HEK293 (cell line): ENCODE measurements around the gene XAF1.
A peak's percentile ranks its signal among the peaks of the same experiment; 100 is the strongest.

Experiments used
- CTCF ChIA-PET: fragments of 350-600 bp; formaldehyde crosslinking; extraction: SDS; loops from one replicate; lab custom pipeline; 2021; ENCODE audit warnings: antibody characterized with exemption; lab: Yijun Ruan, JAX
- POLR2A ChIA-PET: fragments of 300-600 bp; formaldehyde crosslinking; extraction: SDS; loops from one replicate; lab custom pipeline; 2020; ENCODE audit warnings: antibody characterized with exemption, inconsistent platforms; lab: Yijun Ruan, JAX
- H3K27ac ChIP-seq: fragments of 200-500 bp; sonication (Bioruptor generic); 2 replicates; pipeline ENCODE4 v1.5.1; 2014; ENCODE audit warnings: low read depth, low read length, control low read depth, inconsistent platforms; ENCODE audit errors: extremely low read depth
- H3K36me3 ChIP-seq, 2 experiments: fragments of 200-500 bp in 1 of 2; sonication (Bioruptor generic) in 1 of 2; 1 replicate in 1 of 2; 2 replicates in 1 of 2; pipeline ENCODE4 v1.5.1; 2014 to 2017; ENCODE audit warnings: inconsistent platforms in 2 of 2, low read length in 2 of 2; ENCODE audit not compliant: control insufficient read depth in 2 of 2, insufficient read depth in 1 of 2
- H3K4me1 ChIP-seq: fragments of 200-500 bp; sonication (Bioruptor generic); 2 replicates; pipeline ENCODE4 v1.5.1; 2014; ENCODE audit warnings: mild to moderate bottlenecking, low read length, inconsistent platforms; ENCODE audit not compliant: control insufficient read depth, insufficient read depth
- H3K4me3 ChIP-seq: 2 replicates; pipeline ENCODE4 v1.5.1; 2011; ENCODE audit warnings: low read depth, mild to moderate bottlenecking, control low read depth, low read length, moderate library complexity
- H3K9me3 ChIP-seq: fragments of 200-500 bp; sonication (Bioruptor generic); 2 replicates; pipeline ENCODE4 v1.5.1; 2014; ENCODE audit warnings: low read depth, low read length, inconsistent platforms; ENCODE audit not compliant: control insufficient read depth, insufficient read depth
- FEZF1 ChIP-seq: fragments of 450-650 bp; formaldehyde crosslinking; IDR thresholded peaks from 2 replicates; pipeline ENCODE4 v1.5.1; 2016; ENCODE audit warnings: missing biosample characterization, missing genetic modification characterization
- GLIS1 ChIP-seq: fragments of 450-650 bp; formaldehyde crosslinking; IDR thresholded peaks from 2 replicates; pipeline ENCODE4 v1.5.1; 2016; ENCODE audit warnings: missing biosample characterization, missing genetic modification characterization
- KLF10 ChIP-seq: fragments of 450-650 bp; IDR thresholded peaks from 2 replicates; pipeline ENCODE4 v1.5.1; 2018; ENCODE audit warnings: missing biosample characterization, mild to moderate bottlenecking, missing genetic modification characterization
- KLF16 ChIP-seq: fragments of 450-650 bp; formaldehyde crosslinking; IDR thresholded peaks from 2 replicates; pipeline ENCODE4 v1.5.1; 2017; ENCODE audit warnings: missing biosample characterization, missing genetic modification characterization
- KLF17 ChIP-seq: fragments of 450-650 bp; formaldehyde crosslinking; IDR thresholded peaks from 2 replicates; pipeline ENCODE4 v1.5.1; 2016; ENCODE audit warnings: missing biosample characterization, missing genetic modification characterization
- OSR2 ChIP-seq: fragments of 450-650 bp; formaldehyde crosslinking; IDR thresholded peaks from 2 replicates; pipeline ENCODE4 v1.5.1; 2016; ENCODE audit warnings: missing biosample characterization, missing genetic modification characterization
- PRDM10 ChIP-seq: fragments of 450-650 bp; formaldehyde crosslinking; IDR thresholded peaks from 2 replicates; pipeline ENCODE4 v1.5.1; 2016; ENCODE audit warnings: missing biosample characterization, missing genetic modification characterization
- YY1 ChIP-seq: fragments of 450-650 bp; formaldehyde crosslinking; IDR thresholded peaks from 2 replicates; pipeline ENCODE4 v1.5.1; 2018; ENCODE audit warnings: missing biosample characterization, missing genetic modification characterization
- ZBTB7A ChIP-seq: fragments of 450-650 bp; formaldehyde crosslinking; IDR thresholded peaks from 2 replicates; pipeline ENCODE4 v1.5.1; 2016; ENCODE audit warnings: low read depth, missing biosample characterization, missing genetic modification characterization
- ZFP37 ChIP-seq: fragments of 450-650 bp; formaldehyde crosslinking; IDR thresholded peaks from 2 replicates; pipeline ENCODE4 v1.5.1; 2016; ENCODE audit warnings: missing biosample characterization, missing genetic modification characterization
- ZNF114 ChIP-seq: fragments of 450-650 bp; formaldehyde crosslinking; IDR thresholded peaks from 2 replicates; pipeline ENCODE4 v1.5.0; 2017; ENCODE audit warnings: missing biosample characterization, missing genetic modification characterization
- ZNF132 ChIP-seq: fragments of 450-650 bp; formaldehyde crosslinking; IDR thresholded peaks from 2 replicates; pipeline ENCODE4 v1.5.1; 2017; ENCODE audit warnings: missing biosample characterization, missing genetic modification characterization, borderline replicate concordance
- ZNF248 ChIP-seq: fragments of 450-650 bp; formaldehyde crosslinking; IDR thresholded peaks from 2 replicates; pipeline ENCODE4 v1.5.1; 2017; ENCODE audit warnings: missing biosample characterization, missing genetic modification characterization
- ZNF266 ChIP-seq: fragments of 450-650 bp; formaldehyde crosslinking; IDR thresholded peaks from 2 replicates; pipeline ENCODE4 v1.5.1; 2016; ENCODE audit warnings: missing biosample characterization, missing genetic modification characterization, low read depth
- ZNF302 ChIP-seq: fragments of 450-650 bp; formaldehyde crosslinking; IDR thresholded peaks from 2 replicates; pipeline ENCODE4 v1.5.1; 2016; ENCODE audit warnings: missing biosample characterization, missing genetic modification characterization, low read depth
- ZNF473 ChIP-seq: fragments of 450-650 bp; formaldehyde crosslinking; IDR thresholded peaks from 2 replicates; pipeline ENCODE4 v1.5.1; 2017; ENCODE audit warnings: missing biosample characterization, missing genetic modification characterization
- ZNF510 ChIP-seq: fragments of 450-650 bp; formaldehyde crosslinking; IDR thresholded peaks from 2 replicates; pipeline ENCODE4 v1.5.1; 2018; ENCODE audit warnings: mild to moderate bottlenecking, missing genetic modification characterization, missing biosample characterization; ENCODE audit not compliant: insufficient replicate concordance
- ZNF514 ChIP-seq: fragments of 450-650 bp; formaldehyde crosslinking; IDR thresholded peaks from 2 replicates; pipeline ENCODE4 v1.5.1; 2016; ENCODE audit warnings: missing biosample characterization, missing genetic modification characterization
- ZNF626 ChIP-seq: fragments of 450-650 bp; sonication (Bioruptor Pico); formaldehyde crosslinking; IDR thresholded peaks from 2 replicates; pipeline ENCODE4 v1.5.1; 2018; ENCODE audit warnings: missing biosample characterization, missing genetic modification characterization, inconsistent platforms
- ZNF76 ChIP-seq: fragments of 450-650 bp; formaldehyde crosslinking; IDR thresholded peaks from 2 replicates; pipeline ENCODE4; 2016; ENCODE audit warnings: low read depth, missing biosample characterization, missing genetic modification characterization, borderline replicate concordance
- ZNF776 ChIP-seq: fragments of 450-650 bp; formaldehyde crosslinking; IDR thresholded peaks from 2 replicates; pipeline ENCODE4 v1.5.0; 2017; ENCODE audit warnings: missing biosample characterization, missing genetic modification characterization, borderline replicate concordance
- ZNF791 ChIP-seq: fragments of 450-650 bp; formaldehyde crosslinking; IDR thresholded peaks from 2 replicates; pipeline ENCODE4 v1.5.1; 2016; ENCODE audit warnings: missing biosample characterization, missing genetic modification characterization
- ZNF837 ChIP-seq: fragments of 450-650 bp; formaldehyde crosslinking; IDR thresholded peaks from 2 replicates; pipeline ENCODE4 v1.5.1; 2016; ENCODE audit warnings: missing biosample characterization, missing genetic modification characterization
- ZSCAN16 ChIP-seq: fragments of 450-650 bp; formaldehyde crosslinking; IDR thresholded peaks from 2 replicates; pipeline ENCODE4 v1.5.1; 2016; ENCODE audit warnings: missing biosample characterization, missing genetic modification characterization
- TF ChIP-seq, protein P1 (sequence below): fragments of 450-650 bp; IDR thresholded peaks from 2 replicates; pipeline ENCODE4 v1.5.1; 2018; ENCODE audit warnings: missing biosample characterization, missing genetic modification characterization
- TF ChIP-seq, protein P2 (sequence below): fragments of 450-650 bp; formaldehyde crosslinking; IDR thresholded peaks from 2 replicates; pipeline ENCODE4 v1.5.1; 2016; ENCODE audit warnings: missing biosample characterization, missing genetic modification characterization
- TF ChIP-seq, protein P3 (sequence below): sonication (generic); formaldehyde crosslinking; IDR thresholded peaks from 2 replicates; pipeline ENCODE4 v1.8.1; 2022; ENCODE audit warnings: mild to moderate bottlenecking, moderate library complexity, missing genetic modification reagents

The XAF1 gene

DNA sequence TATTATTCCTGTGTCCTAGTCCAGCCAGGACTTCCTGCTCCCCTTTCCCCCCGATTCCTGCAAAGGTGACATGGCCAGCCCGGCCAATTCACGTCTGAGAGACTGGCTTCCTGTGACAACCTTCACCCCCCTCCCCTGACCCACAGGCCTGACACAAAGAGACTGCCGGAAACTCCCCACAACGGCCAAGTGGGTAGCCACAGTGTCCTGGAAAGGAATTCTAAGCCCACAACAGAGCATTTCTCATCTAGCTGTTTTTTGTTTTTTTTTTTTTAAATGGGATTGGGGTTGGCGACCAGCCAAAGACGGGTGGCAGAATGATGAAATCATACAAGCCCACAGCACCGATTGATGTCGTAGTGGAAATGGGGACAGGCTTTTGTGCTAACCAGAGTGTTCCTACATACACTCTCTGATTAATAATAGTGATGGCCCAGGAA, 2.8 kb upstream of the XAF1 start (continued):
- TF ChIP-seq PRDM10 (tag by site-specific recombination): peak; percentile 23; the same call in 1 of the 2 replicates

DNA sequence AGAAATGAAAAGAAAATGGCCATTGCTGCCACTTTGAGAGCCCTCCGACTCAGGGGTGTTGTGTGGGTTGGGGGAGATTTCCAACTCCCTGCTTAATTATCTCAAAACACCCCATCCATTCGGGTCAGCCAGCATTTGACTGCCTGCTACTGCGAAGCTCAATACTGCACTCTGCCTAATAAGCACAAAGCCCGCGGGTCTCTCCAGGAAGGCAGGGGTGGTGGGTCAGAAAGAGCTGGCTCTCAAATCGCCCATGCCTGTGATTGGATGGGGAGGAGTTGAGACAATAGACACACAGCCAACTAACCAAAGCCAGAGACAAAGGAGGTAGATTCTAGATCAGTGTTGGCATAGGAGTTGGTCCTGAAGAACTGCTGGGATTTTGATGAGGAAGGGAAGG, 2.3 kb upstream of the XAF1 start:
- Histone ChIP-seq H3K9me3 (no peaks in the 10 kb centered on the region), H3K4me1 (no peaks in the 10 kb centered on the region; the same call in 1 of the 2 replicates)
- POLR2A ChIA-PET: no interaction called here
- TF ChIP-seq ZNF266 (no peak), GLIS1 (tag by site-specific recombination) (no peak), ZNF791 (no peak), ZNF473 (no peak), ZNF837 (tag by site-specific recombination) (no peak), ZNF132 (no peak), ZNF76 (no peak), KLF17 (tag by site-specific recombination) (no peak), OSR2 (tag by site-specific recombination) (no peak)
- TF ChIP-seq, protein P1, sequence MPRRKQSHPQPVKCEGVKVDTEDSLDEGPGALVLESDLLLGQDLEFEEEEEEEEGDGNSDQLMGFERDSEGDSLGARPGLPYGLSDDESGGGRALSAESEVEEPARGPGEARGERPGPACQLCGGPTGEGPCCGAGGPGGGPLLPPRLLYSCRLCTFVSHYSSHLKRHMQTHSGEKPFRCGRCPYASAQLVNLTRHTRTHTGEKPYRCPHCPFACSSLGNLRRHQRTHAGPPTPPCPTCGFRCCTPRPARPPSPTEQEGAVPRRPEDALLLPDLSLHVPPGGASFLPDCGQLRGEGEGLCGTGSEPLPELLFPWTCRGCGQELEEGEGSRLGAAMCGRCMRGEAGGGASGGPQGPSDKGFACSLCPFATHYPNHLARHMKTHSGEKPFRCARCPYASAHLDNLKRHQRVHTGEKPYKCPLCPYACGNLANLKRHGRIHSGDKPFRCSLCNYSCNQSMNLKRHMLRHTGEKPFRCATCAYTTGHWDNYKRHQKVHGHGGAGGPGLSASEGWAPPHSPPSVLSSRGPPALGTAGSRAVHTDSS (tag by site-specific recombination): no peak
- TF ChIP-seq, protein P2, sequence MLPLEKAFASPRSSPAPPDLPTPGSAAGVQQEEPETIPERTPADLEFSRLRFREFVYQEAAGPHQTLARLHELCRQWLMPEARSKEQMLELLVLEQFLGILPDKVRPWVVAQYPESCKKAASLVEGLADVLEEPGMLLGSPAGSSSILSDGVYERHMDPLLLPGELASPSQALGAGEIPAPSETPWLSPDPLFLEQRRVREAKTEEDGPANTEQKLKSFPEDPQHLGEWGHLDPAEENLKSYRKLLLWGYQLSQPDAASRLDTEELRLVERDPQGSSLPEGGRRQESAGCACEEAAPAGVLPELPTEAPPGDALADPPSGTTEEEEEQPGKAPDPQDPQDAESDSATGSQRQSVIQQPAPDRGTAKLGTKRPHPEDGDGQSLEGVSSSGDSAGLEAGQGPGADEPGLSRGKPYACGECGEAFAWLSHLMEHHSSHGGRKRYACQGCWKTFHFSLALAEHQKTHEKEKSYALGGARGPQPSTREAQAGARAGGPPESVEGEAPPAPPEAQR (tag by site-specific recombination): no peak
- TF ChIP-seq, all 188 proteins: peak for 0
- Histone ChIP-seq H3K27ac (no peak overlapping the region), H3K4me3 (no peak overlapping the region), H3K36me3 (no peaks in the 10 kb centered on the region)
- CTCF ChIA-PET: no interaction called here

- Histone ChIP-seq H3K36me3 (no peaks in the 10 kb centered on the region), H3K4me1 (no peaks in the 10 kb centered on the region; the same call in 1 of the 2 replicates), H3K4me3 (no peak overlapping the region), H3K9me3 (no peaks in the 10 kb centered on the region), H3K27ac (no peak overlapping the region)
- no peak for TF ChIP-seq ZNF514 (tag by site-specific recombination)
- TF ChIP-seq FEZF1 (tag by site-specific recombination): no peak
- TF ChIP-seq ZNF626 (tag by site-specific recombination): no peak
- no peak for TF ChIP-seq KLF10 (tag by site-specific recombination)
- no peak for TF ChIP-seq ZBTB7A (tag by site-specific recombination)
- TF ChIP-seq ZNF114 (tag by site-specific recombination): no peak
- TF ChIP-seq, protein P3, sequence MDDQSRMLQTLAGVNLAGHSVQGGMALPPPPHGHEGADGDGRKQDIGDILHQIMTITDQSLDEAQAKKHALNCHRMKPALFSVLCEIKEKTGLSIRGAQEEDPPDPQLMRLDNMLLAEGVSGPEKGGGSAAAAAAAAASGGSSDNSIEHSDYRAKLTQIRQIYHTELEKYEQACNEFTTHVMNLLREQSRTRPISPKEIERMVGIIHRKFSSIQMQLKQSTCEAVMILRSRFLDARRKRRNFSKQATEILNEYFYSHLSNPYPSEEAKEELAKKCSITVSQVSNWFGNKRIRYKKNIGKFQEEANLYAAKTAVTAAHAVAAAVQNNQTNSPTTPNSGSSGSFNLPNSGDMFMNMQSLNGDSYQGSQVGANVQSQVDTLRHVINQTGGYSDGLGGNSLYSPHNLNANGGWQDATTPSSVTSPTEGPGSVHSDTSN: no peak
- no peak for TF ChIP-seq ZNF302 (tag by site-specific recombination)
- no peak for TF ChIP-seq ZNF776 (tag by site-specific recombination)
- TF ChIP-seq ZNF248 (tag by site-specific recombination): no peak
- TF ChIP-seq KLF16 (tag by site-specific recombination): no peak
- TF ChIP-seq ZFP37: no peak
- TF ChIP-seq ZSCAN16 (tag by site-specific recombination): no peak
- TF ChIP-seq YY1 (tag by site-specific recombination): no peak
- no peak for TF ChIP-seq ZNF510
- ChIA-PET POLR2A (no interaction called here), CTCF (interaction anchor here (0.6 kb wide), 1 partner anchor 62 kb away, joined by 3 read pairs; no protein-coding TSS in a partner anchor)
Measured at GRCh38 chr17:6755281-6755680, 565 bp upstream of the XAF1 start.
